Effector memory CD4-positive, alpha-beta T cell (primary cell): Measurements from ENCODE around the gene ZNF438.
A peak's percentile ranks its signal among the peaks of the same experiment; 100 is the strongest.

ENCODE experiments used
- DNase-seq, 3 donors: peaks; one replicate each; pipeline ENCODE4 v3.0.0-alpha.2; 2020
- H3K27ac ChIP-seq: 2 replicates; pipeline ENCODE4 v1.7.0; 2013; ENCODE audit warnings: mild to moderate bottlenecking, low read length, moderate library complexity; ENCODE audit not compliant: insufficient read depth, poor library complexity, severe bottlenecking
- H3K27me3 ChIP-seq: replicated peaks from 2 replicates; pipeline ENCODE4 v1.7.0; 2013; ENCODE audit warnings: mild to moderate bottlenecking, low read length; ENCODE audit not compliant: insufficient read depth, control insufficient read depth, poor library complexity, severe bottlenecking
- H3K36me3 ChIP-seq: 2 replicates; pipeline ENCODE4 v1.7.0; 2013; ENCODE audit warnings: mild to moderate bottlenecking, low read length, moderate library complexity; ENCODE audit not compliant: control insufficient read depth, insufficient read depth
- H3K4me1 ChIP-seq: 2 replicates; pipeline ENCODE4 v1.7.0; 2013; ENCODE audit warnings: low read length, mild to moderate bottlenecking; ENCODE audit not compliant: control insufficient read depth, insufficient read depth, poor library complexity, severe bottlenecking
- H3K4me3 ChIP-seq: 2 replicates; pipeline ENCODE4 v1.7.0; 2013; ENCODE audit warnings: low read length, low read depth, mild to moderate bottlenecking; ENCODE audit not compliant: insufficient read depth, poor library complexity, severe bottlenecking
- H3K9me3 ChIP-seq: 2 replicates; pipeline ENCODE4 v1.7.0; 2013; ENCODE audit warnings: mild to moderate bottlenecking, low read length, moderate library complexity; ENCODE audit not compliant: control insufficient read depth
- total RNA-seq, 3 donors: gene quantifications; one replicate each; lab custom pipeline; 2026; lab: John Stamatoyannopoulos, UW

Gene ZNF438, protein sequence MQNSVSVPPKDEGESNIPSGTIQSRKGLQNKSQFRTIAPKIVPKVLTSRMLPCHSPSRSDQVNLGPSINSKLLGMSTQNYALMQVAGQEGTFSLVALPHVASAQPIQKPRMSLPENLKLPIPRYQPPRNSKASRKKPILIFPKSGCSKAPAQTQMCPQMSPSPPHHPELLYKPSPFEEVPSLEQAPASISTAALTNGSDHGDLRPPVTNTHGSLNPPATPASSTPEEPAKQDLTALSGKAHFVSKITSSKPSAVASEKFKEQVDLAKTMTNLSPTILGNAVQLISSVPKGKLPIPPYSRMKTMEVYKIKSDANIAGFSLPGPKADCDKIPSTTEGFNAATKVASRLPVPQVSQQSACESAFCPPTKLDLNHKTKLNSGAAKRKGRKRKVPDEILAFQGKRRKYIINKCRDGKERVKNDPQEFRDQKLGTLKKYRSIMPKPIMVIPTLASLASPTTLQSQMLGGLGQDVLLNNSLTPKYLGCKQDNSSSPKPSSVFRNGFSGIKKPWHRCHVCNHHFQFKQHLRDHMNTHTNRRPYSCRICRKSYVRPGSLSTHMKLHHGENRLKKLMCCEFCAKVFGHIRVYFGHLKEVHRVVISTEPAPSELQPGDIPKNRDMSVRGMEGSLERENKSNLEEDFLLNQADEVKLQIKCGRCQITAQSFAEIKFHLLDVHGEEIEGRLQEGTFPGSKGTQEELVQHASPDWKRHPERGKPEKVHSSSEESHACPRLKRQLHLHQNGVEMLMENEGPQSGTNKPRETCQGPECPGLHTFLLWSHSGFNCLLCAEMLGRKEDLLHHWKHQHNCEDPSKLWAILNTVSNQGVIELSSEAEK
- total RNA-seq, result 5.0 to 7.4 (median 5.0) reads per million in 3 donors

DNA sequence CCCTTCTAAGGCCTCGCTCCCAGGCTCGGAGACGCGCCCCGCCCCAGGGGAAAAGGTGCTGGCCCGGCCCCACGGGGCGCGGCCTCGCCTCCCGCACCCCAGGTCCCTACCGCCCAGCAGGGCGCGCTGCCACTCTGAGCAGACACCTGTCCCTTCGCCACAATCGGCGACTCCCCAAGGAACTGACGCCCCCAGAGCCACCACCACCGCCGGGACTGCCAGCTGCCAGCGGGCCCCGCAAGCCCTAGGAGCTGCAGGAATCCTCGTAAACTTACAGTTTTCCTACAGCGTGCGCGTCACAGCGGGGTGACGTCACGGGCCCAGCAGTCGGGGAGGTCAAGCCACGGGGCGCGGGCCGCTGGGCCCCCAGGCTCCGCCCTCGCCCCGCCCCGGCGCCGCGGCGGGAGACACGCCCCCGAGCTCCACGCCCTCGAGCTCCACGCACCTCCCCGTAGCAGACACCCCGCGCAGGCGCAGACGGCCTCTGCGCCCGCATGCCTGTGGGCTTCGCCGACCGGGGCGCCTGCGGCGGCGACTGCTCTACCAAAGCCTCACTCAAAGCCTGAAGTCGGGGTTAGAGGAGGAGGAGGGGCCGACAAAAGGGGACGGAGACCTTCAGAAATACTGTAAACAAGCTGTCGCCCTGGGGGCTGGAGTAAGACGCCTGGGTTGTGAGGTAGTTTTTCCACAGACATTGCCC, at the start of gene ZNF438:
ZNF438 (minus strand) TSS at position 308 of the 700 bp plus-strand sequence. CDS start 154,831 bp downstream, outside the sequence.
- peaks cover 9% of the 10 kb centered on the region for H3K4me1 ChIP-seq
- no peaks in the 10 kb centered on the region for H3K27me3 ChIP-seq
- no peaks in the 10 kb centered on the region for H3K9me3 ChIP-seq
- DNase-seq, result peak; percentile 91 to 92 (median 92)
- no peaks in the 10 kb centered on the region for H3K36me3 ChIP-seq
- peak within 1 kb of the TSS; percentile 57 for H3K4me3 ChIP-seq
- peak within 1 kb of the TSS; percentile 89 for H3K27ac ChIP-seq

DNA sequence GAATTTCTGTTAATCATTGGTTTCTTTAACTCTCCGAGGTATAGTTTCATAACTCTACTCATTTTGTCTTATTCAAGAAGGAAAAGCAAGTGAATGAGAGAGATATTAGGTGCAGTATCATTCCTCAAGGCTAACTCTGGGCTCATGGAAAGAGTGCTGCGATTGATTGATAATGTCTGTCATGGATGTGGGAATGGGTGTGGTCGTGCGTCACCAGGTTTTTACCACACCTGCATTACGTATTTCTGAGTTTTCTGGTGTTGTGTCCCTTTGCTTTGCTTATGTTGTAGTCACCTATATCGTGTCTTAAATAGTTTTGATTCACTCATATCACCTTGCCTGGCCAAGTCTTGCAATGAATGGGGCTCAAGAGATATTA, 44.9 kb upstream of the ZNF438 start:
- H3K4me3 ChIP-seq, result no peak overlapping the region
- DNase-seq, result no peak
- no peak overlapping the region for H3K27ac ChIP-seq
- H3K9me3 ChIP-seq, result no peaks in the 10 kb centered on the region
- H3K36me3 ChIP-seq, result no peaks in the 10 kb centered on the region
- H3K27me3 ChIP-seq, result no peaks in the 10 kb centered on the region
- H3K4me1 ChIP-seq, result no peaks in the 10 kb centered on the region

DNA sequence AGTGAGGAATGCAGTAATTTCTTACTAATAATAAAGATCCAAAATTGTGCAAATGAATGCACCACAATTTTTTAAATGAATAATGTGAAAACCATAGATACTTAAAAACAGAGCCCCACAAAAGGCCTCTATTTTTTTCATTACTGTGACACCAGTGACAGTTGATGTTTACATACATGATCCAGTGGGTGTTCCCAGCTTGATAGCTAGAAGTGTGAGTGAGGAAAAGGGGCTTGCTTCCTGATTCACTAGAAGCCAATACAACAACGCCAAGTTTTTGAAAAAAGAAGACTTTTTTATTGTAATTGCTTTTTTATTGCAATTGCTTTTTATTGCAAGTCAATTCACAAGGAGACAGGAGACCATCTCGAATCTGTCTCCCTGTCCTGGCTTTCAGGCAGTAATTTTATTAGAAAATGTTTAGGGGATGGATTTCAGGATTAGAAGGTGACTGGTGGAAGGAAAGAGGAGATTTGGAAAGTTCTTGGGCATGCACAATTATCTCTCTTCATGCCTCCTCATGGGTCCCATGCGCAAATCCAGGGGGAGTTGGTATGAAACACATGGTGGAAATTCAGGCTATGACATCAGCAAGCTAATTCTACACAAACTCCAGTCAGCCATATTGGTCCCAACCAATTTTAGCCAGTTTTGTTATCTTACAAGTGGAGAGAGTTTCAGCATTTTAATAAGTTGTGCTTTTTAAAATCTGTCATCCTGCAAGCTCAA, 44.4 kb upstream of the ZNF438 start:
- Histone ChIP-seq H3K4me3 (no peak overlapping the region), H3K27ac (no peak overlapping the region), H3K9me3 (no peaks in the 10 kb centered on the region), H3K4me1 (no peaks in the 10 kb centered on the region), H3K36me3 (no peaks in the 10 kb centered on the region), H3K27me3 (no peaks in the 10 kb centered on the region)
- DNase-seq, result no peak

DNA sequence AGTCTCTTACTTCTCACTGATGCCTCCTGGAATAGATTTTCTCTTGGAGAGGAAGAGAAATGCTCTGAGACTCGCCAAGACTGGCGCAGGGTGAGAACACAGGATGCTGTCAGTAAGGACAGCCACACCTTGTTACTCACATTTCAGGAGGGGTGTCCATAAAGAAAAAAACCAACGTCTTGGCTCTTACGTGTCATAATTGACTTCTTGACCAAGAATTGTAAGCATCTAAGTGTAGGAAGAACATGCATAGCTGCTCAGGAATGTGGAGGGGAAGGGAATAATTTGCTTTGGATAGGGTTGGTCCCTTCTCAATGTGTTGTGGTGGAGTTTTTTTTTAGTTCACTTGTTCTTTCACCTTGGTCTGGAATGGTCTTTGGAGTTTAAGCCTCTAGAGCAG, 43.8 kb upstream of the ZNF438 start:
- Histone ChIP-seq H3K4me3 (no peak overlapping the region), H3K4me1 (no peaks in the 10 kb centered on the region), H3K9me3 (no peaks in the 10 kb centered on the region), H3K27me3 (no peaks in the 10 kb centered on the region), H3K36me3 (no peaks in the 10 kb centered on the region), H3K27ac (no peak overlapping the region)
- no peak for DNase-seq

DNA sequence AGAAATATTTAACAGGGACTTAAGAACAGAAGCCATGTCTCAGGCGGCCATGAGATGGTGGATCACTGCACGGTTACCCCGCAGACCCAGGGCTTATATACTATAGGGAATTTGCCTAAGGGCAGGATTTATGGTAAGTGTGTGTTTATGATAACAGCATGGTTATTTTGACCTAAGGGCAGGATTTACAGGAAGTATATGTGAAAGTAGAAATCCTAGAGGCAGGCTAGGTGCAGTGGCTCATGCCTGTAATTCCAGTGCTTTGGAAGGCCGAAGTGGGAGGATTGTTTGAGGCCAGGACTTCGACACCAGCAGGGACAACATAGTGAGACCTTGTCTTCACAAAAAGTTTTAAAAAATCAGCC, 43.0 kb upstream of the ZNF438 start:
- no peak for DNase-seq
- Histone ChIP-seq H3K27ac (no peak overlapping the region), H3K4me1 (no peaks in the 10 kb centered on the region), H3K36me3 (no peaks in the 10 kb centered on the region), H3K9me3 (no peaks in the 10 kb centered on the region), H3K4me3 (no peak overlapping the region), H3K27me3 (no peaks in the 10 kb centered on the region)

DNA sequence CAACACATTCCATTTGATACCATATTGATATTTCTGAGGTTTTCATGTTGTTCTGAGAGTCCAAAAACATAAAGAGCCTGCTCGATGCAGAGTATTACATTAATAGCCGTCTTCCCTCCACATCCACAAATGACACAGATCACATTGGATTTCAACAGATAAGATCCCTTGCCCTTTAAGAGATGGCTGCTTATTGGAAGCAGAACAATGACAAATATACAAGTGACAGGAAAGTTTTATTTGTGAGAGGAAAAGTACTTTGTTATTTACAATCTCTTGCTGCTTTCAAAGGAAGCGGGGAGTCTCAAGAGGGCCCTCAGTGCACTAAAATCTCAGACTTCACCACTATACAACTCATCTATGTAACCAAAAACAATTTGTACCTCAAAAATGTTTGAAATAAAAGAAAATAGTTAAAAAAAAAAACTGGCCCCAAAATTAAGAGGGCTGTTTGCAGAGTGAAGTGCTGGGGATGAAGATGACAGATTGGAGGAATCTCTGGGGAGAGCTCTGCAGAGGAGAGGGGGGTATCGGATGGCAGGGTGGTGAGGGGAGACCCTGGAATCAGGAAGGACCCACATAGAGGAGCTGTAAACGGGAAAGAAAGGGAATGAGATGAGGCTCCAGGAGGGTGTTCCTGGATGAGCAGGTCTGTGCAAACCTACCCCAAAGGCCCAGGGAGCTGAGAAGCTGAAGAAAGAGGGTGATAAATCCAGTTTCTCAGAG, 42.5 kb upstream of the ZNF438 start:
- no peak overlapping the region for H3K27ac ChIP-seq

DNA sequence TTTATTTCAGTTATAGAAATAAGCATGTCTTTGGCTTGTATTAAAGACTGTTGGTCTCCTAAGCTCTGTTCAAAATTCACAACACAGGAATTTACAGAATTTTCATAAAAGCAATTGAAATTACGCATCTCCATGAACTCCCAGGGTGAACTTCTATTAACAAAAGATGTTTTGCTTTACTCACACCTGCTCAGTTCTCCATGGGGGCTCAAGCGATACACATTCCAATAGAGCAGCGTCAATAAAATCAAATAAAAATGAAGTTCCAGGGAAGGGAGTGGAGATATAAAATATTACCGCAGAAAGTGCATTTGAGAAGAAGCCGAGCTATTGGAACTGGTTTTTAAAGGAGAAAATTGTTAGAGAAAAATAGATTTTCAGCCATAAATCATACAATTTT, 41.5 kb upstream of the ZNF438 start:
- H3K4me1 ChIP-seq, result no peaks in the 10 kb centered on the region
- no peaks in the 10 kb centered on the region for H3K36me3 ChIP-seq
- H3K9me3 ChIP-seq, result no peaks in the 10 kb centered on the region
- no peak overlapping the region for H3K4me3 ChIP-seq
- DNase-seq, result no peak
- H3K27me3 ChIP-seq, result no peaks in the 10 kb centered on the region
- H3K27ac ChIP-seq, result no peak overlapping the region

More for the DNA sequence above, 42.5 kb upstream of the ZNF438 start:
- Histone ChIP-seq H3K9me3 (no peaks in the 10 kb centered on the region), H3K4me3 (no peak overlapping the region), H3K36me3 (no peaks in the 10 kb centered on the region), H3K27me3 (no peaks in the 10 kb centered on the region), H3K4me1 (no peaks in the 10 kb centered on the region)
- DNase-seq, result no peak

DNA sequence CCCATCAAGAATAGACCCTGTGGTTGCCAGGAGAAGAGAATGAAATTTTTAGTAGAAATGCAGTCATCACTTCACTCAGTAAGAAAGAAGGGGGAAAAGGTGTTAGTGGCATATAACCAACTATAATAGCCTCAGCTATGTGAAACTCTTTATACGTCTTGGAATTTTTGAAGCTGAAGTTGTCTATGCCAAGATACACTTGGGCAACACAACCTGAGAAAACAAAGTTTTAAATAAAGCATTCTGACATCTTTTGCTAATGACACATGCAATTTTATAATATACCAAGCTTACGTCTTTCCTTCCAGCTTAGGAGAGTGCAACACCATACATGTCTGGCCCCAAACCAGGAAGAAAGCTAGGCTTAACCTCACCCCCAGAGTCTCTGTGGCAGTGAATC, 40.8 kb upstream of the ZNF438 start:
- no peak for DNase-seq
- Histone ChIP-seq H3K36me3 (no peaks in the 10 kb centered on the region), H3K4me3 (no peak overlapping the region), H3K9me3 (no peaks in the 10 kb centered on the region), H3K27ac (no peak overlapping the region), H3K4me1 (no peaks in the 10 kb centered on the region), H3K27me3 (no peaks in the 10 kb centered on the region)
